IPS-18a (cell line): ENCODE measurements around the gene ARHGEF25.
"Not testable (repeated sequence)": the region's sequence is repeated elsewhere in the genome, so short reads cannot be mapped to it uniquely, and the experiment has no call there.

Experiments
- H3K27ac ChIP-seq: one replicate; pipeline ENCODE4 v1.5.1; 2013; ENCODE audit warnings: low read length
- H3K27me3 ChIP-seq: one replicate; pipeline ENCODE4 v1.6.1; 2013; ENCODE audit warnings: mild to moderate bottlenecking, low read length; ENCODE audit not compliant: control insufficient read depth, insufficient read depth
- H3K36me3 ChIP-seq: one replicate; pipeline ENCODE4 v1.6.1; 2013; ENCODE audit warnings: low read depth, low read length; ENCODE audit not compliant: control insufficient read depth
- H3K4me1 ChIP-seq: one replicate; pipeline ENCODE4 v1.6.1; 2013; ENCODE audit warnings: low read depth, low read length; ENCODE audit not compliant: control insufficient read depth
- H3K4me3 ChIP-seq: one replicate; pipeline ENCODE4 v1.5.1; 2013; ENCODE audit warnings: low read length
- H3K9ac ChIP-seq: one replicate; pipeline ENCODE4 v1.6.1; 2013; ENCODE audit warnings: mild to moderate bottlenecking, low read length, moderate library complexity
- H3K9me3 ChIP-seq: one replicate; pipeline ENCODE4 v1.6.1; 2013; ENCODE audit warnings: low read depth, low read length; ENCODE audit not compliant: control insufficient read depth

The ARHGEF25 gene

DNA sequence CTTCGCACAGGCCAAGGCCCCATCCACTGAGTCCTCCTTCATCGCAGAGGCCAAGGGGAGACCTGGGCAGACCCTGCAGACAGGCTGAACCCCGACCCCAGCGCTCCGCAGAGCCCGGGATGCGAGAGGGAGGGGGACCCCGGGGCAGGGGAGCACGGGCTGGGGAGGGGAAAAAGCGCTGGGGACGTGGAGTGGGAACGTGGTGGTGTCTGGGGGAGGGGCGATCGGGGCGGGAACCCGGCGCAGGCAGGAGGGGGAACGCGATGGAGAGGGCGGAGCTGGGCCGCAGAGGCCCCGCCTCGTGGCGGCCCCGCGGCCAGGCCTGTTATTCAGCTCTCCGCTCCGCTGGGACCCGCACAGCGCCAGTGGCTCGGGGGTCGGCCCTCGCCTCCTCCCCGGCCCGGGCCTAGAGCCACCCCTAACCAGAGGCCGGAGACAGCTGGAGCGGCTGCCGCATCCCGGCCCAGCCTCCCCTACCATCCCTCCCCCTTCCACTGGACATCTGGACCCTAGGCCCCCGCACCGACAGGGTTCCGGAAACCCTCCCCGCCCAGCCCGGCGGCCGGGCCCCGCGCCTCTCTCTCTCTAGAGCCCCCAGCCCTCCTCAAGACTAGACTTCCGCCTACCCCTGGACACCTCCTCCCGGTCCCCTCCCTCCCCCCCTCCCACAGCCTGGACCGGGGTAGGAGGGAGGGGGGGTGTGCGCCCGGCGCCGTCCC lies at the start of gene ARHGEF25:
Gene ARHGEF25, plus strand, starts transcription at position 328 of the 719 bp plus-strand sequence. CDS start 460 bp downstream, outside the sequence.
- H3K9ac ChIP-seq: no peak within 1 kb of the TSS
- peaks cover 4% of the 10 kb centered on the region for H3K36me3 ChIP-seq
- H3K9me3 ChIP-seq: no peaks in the 10 kb centered on the region
- peaks cover 51% of the 10 kb centered on the region for H3K27me3 ChIP-seq
- H3K4me1 ChIP-seq: peaks cover 21% of the 10 kb centered on the region
- peak within 1 kb of the TSS; percentile 69 for H3K4me3 ChIP-seq
- no peak within 1 kb of the TSS for H3K27ac ChIP-seq

DNA sequence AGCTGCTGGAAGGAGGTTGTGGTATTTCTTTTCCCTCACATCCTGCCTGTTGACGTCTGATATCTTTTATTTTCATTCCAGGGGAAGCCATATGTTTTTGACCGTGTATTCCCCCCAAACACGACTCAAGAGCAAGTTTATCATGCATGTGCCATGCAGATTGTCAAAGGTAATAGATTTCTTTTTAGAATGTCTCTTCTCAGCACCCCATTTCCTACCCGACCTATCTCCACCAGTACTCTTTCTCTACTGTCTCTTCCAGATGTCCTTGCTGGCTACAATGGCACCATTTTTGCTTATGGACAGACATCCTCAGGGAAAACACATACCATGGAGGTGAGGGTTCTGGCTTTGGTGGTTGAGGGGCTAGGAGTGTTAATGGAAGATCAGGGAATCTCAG lies 47.9 kb upstream of the ARHGEF25 start:
- H3K9me3 ChIP-seq: no peaks in the 10 kb centered on the region
- no peak overlapping the region for H3K27ac ChIP-seq
- no peaks in the 10 kb centered on the region for H3K27me3 ChIP-seq
- H3K36me3 ChIP-seq: peaks cover 19% of the 10 kb centered on the region
- H3K4me3 ChIP-seq: no peak overlapping the region
- H3K4me1 ChIP-seq: no peaks in the 10 kb centered on the region
- H3K9ac ChIP-seq: no peak overlapping the region

- Histone ChIP-seq H3K4me1 (no peaks in the 10 kb centered on the region), H3K27me3 (no peaks in the 10 kb centered on the region), H3K27ac (no peak overlapping the region), H3K9me3 (no peaks in the 10 kb centered on the region), H3K36me3 (peaks cover 27% of the 10 kb centered on the region), H3K9ac (no peak overlapping the region), H3K4me3 (no peak overlapping the region)
Observed at GRCh38 chr12:57564178-57564740, 47.0 kb upstream of the ARHGEF25 start.

DNA sequence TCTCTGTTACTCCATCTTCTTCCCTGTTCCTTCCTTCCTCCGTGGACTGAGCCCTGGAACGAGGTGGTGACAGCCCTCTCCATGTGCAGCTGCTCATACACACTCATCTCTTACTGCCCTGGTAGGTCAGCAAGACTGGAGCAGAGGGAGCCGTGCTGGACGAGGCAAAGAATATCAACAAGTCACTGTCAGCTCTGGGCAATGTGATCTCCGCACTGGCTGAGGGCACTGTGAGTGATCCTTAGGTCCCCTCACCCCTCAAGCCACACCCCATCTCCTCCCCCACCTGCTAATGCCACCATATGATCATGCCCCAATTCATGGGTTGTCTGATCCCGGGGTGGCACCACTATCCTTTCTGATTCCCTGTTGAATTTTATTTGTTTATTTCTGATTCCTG lies 42.4 kb upstream of the ARHGEF25 start:
- no peak overlapping the region for H3K27ac ChIP-seq
- no peaks in the 10 kb centered on the region for H3K4me1 ChIP-seq
- H3K4me3 ChIP-seq: no peak overlapping the region
- H3K36me3 ChIP-seq: peaks cover 44% of the 10 kb centered on the region
- H3K9ac ChIP-seq: no peak overlapping the region
- no peaks in the 10 kb centered on the region for H3K9me3 ChIP-seq
- H3K27me3 ChIP-seq: no peaks in the 10 kb centered on the region

- no peaks in the 10 kb centered on the region for H3K9me3 ChIP-seq
- no peak overlapping the region for H3K9ac ChIP-seq
- H3K27ac ChIP-seq: no peak overlapping the region
- H3K36me3 ChIP-seq: peaks cover 35% of the 10 kb centered on the region
- no peak overlapping the region for H3K4me3 ChIP-seq
- no peaks in the 10 kb centered on the region for H3K27me3 ChIP-seq
- H3K4me1 ChIP-seq: no peaks in the 10 kb centered on the region
Observed at GRCh38 chr12:57569858-57570257, 41.4 kb upstream of the ARHGEF25 start.

- not testable (repeated sequence) for H3K27me3 ChIP-seq, H3K4me3 ChIP-seq, H3K9ac ChIP-seq, H3K27ac ChIP-seq, H3K4me1 ChIP-seq, H3K9me3 ChIP-seq
- peaks cover 40% of the 10 kb centered on the region for H3K36me3 ChIP-seq
Observed at GRCh38 chr12:57570438-57570837, 40.8 kb upstream of the ARHGEF25 start.

DNA sequence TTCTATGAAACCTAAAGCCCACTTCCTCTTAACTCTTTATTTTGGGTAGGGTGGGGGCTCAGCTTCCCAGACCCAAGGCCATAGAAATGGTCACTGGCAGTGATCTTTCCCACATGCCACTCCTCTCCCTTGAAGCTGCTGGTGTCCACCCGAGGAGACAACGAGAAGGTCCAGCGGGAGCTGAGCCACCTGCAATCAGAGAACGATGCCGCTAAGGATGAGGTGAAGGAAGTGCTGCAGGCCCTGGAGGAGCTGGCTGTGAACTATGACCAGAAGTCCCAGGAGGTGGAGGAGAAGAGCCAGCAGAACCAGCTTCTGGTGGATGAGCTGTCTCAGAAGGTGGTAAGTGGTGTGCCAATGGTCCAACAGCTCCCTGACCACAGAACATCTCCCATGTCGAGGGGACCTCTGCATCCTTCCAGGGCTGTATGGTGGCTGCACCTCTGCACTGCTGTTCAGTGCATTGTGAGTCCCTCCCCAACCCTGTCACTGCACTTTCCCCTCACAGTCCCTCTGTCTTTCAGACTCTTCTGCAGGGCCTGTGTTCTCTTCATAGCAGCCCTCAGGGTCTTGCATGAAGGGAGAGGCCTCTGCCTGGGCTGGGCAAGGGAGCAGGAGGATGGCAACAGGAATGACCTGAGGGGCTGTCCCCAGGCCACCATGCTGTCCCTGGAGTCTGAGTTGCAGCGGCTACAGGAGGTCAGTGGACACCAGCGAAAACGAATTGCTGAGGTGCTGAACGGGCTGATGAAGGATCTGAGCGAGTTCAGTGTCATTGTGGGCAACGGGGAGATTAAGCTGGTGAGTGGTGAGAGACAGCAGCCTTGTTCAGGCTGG lies 39.1 kb upstream of the ARHGEF25 start:
- peaks cover 58% of the 10 kb centered on the region for H3K36me3 ChIP-seq
- no peak overlapping the region for H3K4me3 ChIP-seq
- H3K4me1 ChIP-seq: no peaks in the 10 kb centered on the region
- H3K9ac ChIP-seq: no peak overlapping the region
- H3K27ac ChIP-seq: no peak overlapping the region
- H3K27me3 ChIP-seq: no peaks in the 10 kb centered on the region
- no peaks in the 10 kb centered on the region for H3K9me3 ChIP-seq

DNA sequence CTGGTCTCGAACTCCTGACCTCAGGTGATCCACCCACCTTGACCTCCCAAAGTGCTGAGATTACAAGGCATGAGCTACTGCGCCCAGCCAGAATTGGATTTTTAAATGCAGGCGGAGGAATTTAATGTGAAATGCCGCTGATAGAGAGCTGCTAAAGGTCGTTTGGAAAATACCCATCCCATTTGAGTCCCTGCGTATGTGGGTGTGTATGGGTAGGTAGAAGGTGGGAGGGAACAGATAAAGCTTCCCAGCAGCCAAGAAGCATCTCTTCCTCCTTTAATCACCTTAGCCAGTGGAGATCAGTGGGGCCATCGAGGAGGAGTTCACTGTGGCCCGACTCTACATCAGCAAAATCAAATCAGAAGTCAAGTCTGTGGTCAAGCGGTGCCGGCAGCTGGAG lies 36.4 kb upstream of the ARHGEF25 start:
- Histone ChIP-seq H3K27ac (no peak overlapping the region), H3K36me3 (peaks cover 61% of the 10 kb centered on the region), H3K9ac (no peak overlapping the region), H3K4me1 (no peaks in the 10 kb centered on the region), H3K4me3 (no peak overlapping the region), H3K27me3 (no peaks in the 10 kb centered on the region), H3K9me3 (no peaks in the 10 kb centered on the region)

DNA sequence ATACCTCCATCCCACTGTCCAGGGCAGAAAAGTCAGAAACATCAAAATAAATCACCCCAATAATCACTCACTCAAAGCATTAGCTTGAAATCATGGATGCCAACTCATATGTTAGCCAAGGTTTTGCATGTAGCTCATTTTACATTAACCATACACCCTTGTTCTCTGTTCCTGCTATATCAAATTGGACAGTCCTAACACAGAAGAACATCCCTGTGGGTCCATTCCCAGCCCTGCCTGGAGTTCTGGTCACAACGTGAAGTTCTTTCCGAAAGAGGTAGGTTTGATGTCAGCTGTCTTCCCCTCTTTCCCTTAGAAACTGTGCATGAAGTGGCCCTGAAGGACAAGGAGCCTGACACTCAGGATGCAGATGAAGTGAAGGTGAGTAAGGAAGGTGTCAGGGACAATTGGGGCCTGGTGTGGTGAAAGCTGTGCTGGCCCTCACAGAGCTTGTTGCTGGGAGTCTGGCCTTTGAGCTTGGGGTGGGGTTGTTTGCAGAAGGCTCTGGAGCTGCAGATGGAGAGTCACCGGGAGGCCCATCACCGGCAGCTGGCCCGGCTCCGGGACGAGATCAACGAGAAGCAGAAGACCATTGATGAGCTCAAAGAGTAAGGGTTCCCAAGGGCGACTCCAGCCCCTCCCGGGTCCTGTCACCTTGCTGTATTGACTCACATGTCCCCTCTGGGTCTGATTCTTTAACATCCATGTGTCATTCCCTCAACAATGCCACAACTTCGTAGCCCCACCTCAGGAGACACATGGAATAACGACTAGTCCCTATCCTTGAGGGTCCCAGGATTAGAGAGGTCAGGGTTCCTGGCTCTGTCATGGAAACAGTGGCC lies 35.2 kb upstream of the ARHGEF25 start:
- Histone ChIP-seq H3K4me3 (no peak overlapping the region), H3K27me3 (no peaks in the 10 kb centered on the region), H3K9me3 (no peaks in the 10 kb centered on the region), H3K27ac (no peak overlapping the region), H3K36me3 (peaks cover 62% of the 10 kb centered on the region), H3K4me1 (no peaks in the 10 kb centered on the region), H3K9ac (no peak overlapping the region)

DNA sequence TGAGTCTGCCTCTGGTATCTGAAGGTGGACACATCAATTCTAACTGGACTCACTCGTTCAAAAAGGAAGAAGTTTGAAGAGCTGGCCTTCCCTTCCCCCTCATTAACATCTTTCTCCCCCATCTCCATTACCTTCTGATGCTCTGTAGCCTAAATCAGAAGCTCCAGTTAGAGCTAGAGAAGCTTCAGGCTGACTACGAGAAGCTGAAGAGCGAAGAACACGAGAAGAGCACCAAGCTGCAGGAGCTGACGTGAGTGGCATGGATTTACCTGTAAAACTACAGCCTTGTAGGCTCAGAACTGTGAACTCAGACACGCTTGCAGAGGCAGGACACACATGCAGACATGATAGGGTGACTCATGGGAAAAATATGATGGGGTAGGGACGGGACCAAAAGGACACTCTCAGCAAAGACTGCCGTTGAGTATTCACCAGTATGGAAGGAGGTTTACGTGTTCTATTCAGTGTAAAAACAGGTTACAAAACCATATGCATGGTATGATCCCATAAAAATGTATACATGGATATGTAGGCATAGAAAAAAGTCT lies 34.5 kb upstream of the ARHGEF25 start:
- Histone ChIP-seq H3K36me3 (peaks cover 62% of the 10 kb centered on the region), H3K4me3 (no peak overlapping the region), H3K9me3 (no peaks in the 10 kb centered on the region), H3K27me3 (no peaks in the 10 kb centered on the region), H3K4me1 (no peaks in the 10 kb centered on the region), H3K27ac (no peak overlapping the region), H3K9ac (no peak overlapping the region)
